Astrocyte (in vitro differentiated cells and primary cell): ENCODE measurements around the gene KCNMA1. TPM values are rescaled to one million over a fixed set of nuclear protein-coding genes. Genes with fewer than 3 reads are reported as not detected.

Experiments
- DNase-seq: peaks from one replicate; pipeline ENCODE4 v3.0.0-alpha.2; 2010; ENCODE audit warnings: low read depth
- FAIRE-seq: peaks from 2 replicates; lab custom pipeline; 2011; peaks lifted over from hg19 to GRCh38; lab: Jason Lieb, UNC
- H2AFZ ChIP-seq: 2 replicates; pipeline ENCODE4 v1.6.0; 2012; ENCODE audit warnings: low read depth, low read length, inconsistent platforms
- H3K27ac ChIP-seq: 2 replicates; pipeline ENCODE4 v1.5.1; 2011; ENCODE audit warnings: low read depth, low read length, inconsistent platforms
- H3K27me3 ChIP-seq: 2 replicates; pipeline ENCODE4 v1.6.0; 2011; ENCODE audit warnings: low read length, inconsistent platforms; ENCODE audit not compliant: insufficient read depth
- H3K36me3 ChIP-seq: 2 replicates; pipeline ENCODE4 v1.5.1; 2011; ENCODE audit warnings: low read length, inconsistent platforms; ENCODE audit not compliant: insufficient read depth
- H3K4me1 ChIP-seq: 2 replicates; pipeline ENCODE4 v1.5.1; 2011; ENCODE audit warnings: low read length, inconsistent platforms; ENCODE audit not compliant: insufficient read depth
- H3K4me2 ChIP-seq: 2 replicates; pipeline ENCODE4 v1.6.0; 2012; ENCODE audit warnings: low read length, inconsistent platforms
- H3K4me3 ChIP-seq: 2 replicates; pipeline ENCODE4 v1.5.1; 2011; ENCODE audit warnings: low read depth, mild to moderate bottlenecking, low read length, inconsistent platforms; ENCODE audit not compliant: insufficient read depth
- H3K79me2 ChIP-seq: 2 replicates; pipeline ENCODE4 v1.6.0; 2012; ENCODE audit warnings: mild to moderate bottlenecking, low read length, inconsistent platforms; ENCODE audit not compliant: insufficient read depth
- H3K9ac ChIP-seq: 2 replicates; pipeline ENCODE4 v1.6.0; 2012; ENCODE audit warnings: mild to moderate bottlenecking, low read length, inconsistent platforms
- H3K9me3 ChIP-seq: 2 replicates; pipeline ENCODE4 v1.5.1; 2012; ENCODE audit warnings: low read depth, mild to moderate bottlenecking, low read length, inconsistent platforms; ENCODE audit not compliant: insufficient read depth
- H4K20me1 ChIP-seq: 2 replicates; pipeline ENCODE4 v1.6.0; 2012; ENCODE audit warnings: low read length, inconsistent platforms; ENCODE audit not compliant: insufficient read depth
- H3K27ac Mint-ChIP-seq: one replicate; pipeline ENCODE4 v1.8.0; 2021; ENCODE audit warnings: mild to moderate bottlenecking, mixed read lengths; ENCODE audit not compliant: unreplicated experiment
- H3K27me3 Mint-ChIP-seq: one replicate; pipeline ENCODE4 v1.8.0; 2021; ENCODE audit warnings: low read depth, mixed read lengths; ENCODE audit not compliant: unreplicated experiment
- H3K36me3 Mint-ChIP-seq: one replicate; pipeline ENCODE4 v1.8.0; 2021; ENCODE audit warnings: low read depth, mixed read lengths; ENCODE audit not compliant: unreplicated experiment
- H3K4me1 Mint-ChIP-seq: one replicate; pipeline ENCODE4 v1.8.0; 2021; ENCODE audit warnings: low read depth, mixed read lengths; ENCODE audit not compliant: unreplicated experiment
- H3K4me3 Mint-ChIP-seq: one replicate; pipeline ENCODE4 v1.8.0; 2021; ENCODE audit warnings: mild to moderate bottlenecking, moderate library complexity, mixed read lengths; ENCODE audit not compliant: unreplicated experiment
- H3K9me3 Mint-ChIP-seq: one replicate; pipeline ENCODE4 v1.8.0; 2021; ENCODE audit warnings: mild to moderate bottlenecking, mixed read lengths; ENCODE audit not compliant: unreplicated experiment
- EZH2 ChIP-seq: IDR thresholded peaks from 2 replicates; pipeline ENCODE4 v1.6.1; 2012; ENCODE audit warnings: mild to moderate bottlenecking, low read length, inconsistent platforms; ENCODE audit not compliant: insufficient read depth
- total RNA-seq: library from RNA; stranded (reverse); gene quantifications from 2 replicates; pipeline ENCODE4 v1.2.1, GENCODE V29; 2021
- TF ChIP-seq, protein P1 (sequence below): IDR thresholded peaks from 2 replicates; pipeline ENCODE4 v1.5.1; 2011; ENCODE audit warnings: low read depth, mild to moderate bottlenecking, inconsistent platforms, low read length, moderate library complexity; ENCODE audit not compliant: insufficient read depth

Gene KCNMA1
- total RNA-seq, 1 donor from 2014 or later: 45.8 TPM

DNA sequence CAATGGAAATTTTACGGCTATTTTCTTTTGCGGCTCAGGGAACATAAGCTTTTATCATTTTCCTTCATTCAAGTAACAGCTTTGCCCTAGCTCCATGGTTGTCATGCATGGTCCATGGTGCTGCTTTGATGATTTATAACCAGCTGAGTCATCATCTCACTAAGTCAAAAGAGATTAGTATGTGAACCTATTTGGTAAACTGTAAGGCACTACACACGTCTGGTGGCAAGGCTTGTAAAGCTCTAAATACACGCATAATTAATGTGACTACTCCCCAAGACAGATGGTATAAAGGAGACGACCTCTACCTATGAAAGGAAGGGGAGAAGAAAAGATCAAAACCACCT, 340.2 kb downstream of the KCNMA1 start:
- H3K36me3 ChIP-seq: no peaks in the 10 kb centered on the region
- H3K27me3 ChIP-seq: no peaks in the 10 kb centered on the region
- no peaks in the 10 kb centered on the region for H4K20me1 ChIP-seq
- Mint-ChIP-seq H3K27ac (no peak overlapping the region), H3K9me3 (peaks cover 2% of the 10 kb centered on the region), H3K4me3 (no peak overlapping the region), H3K27me3 (no peaks in the 10 kb centered on the region), H3K4me1 (peaks cover 42% of the 10 kb centered on the region), H3K36me3 (no peaks in the 10 kb centered on the region)
- no peak overlapping the region for H3K9ac ChIP-seq
- FAIRE-seq (peak; percentile 39), DNase-seq (peak; percentile 72)
- peaks cover 26% of the 10 kb centered on the region for H3K4me1 ChIP-seq
- H3K4me2 ChIP-seq: no peak overlapping the region
- H3K79me2 ChIP-seq: no peaks in the 10 kb centered on the region
- H3K4me3 ChIP-seq: no peak overlapping the region
- no peaks in the 10 kb centered on the region for H3K9me3 ChIP-seq
- TF ChIP-seq, protein P1, sequence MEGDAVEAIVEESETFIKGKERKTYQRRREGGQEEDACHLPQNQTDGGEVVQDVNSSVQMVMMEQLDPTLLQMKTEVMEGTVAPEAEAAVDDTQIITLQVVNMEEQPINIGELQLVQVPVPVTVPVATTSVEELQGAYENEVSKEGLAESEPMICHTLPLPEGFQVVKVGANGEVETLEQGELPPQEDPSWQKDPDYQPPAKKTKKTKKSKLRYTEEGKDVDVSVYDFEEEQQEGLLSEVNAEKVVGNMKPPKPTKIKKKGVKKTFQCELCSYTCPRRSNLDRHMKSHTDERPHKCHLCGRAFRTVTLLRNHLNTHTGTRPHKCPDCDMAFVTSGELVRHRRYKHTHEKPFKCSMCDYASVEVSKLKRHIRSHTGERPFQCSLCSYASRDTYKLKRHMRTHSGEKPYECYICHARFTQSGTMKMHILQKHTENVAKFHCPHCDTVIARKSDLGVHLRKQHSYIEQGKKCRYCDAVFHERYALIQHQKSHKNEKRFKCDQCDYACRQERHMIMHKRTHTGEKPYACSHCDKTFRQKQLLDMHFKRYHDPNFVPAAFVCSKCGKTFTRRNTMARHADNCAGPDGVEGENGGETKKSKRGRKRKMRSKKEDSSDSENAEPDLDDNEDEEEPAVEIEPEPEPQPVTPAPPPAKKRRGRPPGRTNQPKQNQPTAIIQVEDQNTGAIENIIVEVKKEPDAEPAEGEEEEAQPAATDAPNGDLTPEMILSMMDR: no peak
- no peak for TF ChIP-seq EZH2
- H3K27ac ChIP-seq: no peak overlapping the region
- H2AFZ ChIP-seq: no peak overlapping the region

DNA sequence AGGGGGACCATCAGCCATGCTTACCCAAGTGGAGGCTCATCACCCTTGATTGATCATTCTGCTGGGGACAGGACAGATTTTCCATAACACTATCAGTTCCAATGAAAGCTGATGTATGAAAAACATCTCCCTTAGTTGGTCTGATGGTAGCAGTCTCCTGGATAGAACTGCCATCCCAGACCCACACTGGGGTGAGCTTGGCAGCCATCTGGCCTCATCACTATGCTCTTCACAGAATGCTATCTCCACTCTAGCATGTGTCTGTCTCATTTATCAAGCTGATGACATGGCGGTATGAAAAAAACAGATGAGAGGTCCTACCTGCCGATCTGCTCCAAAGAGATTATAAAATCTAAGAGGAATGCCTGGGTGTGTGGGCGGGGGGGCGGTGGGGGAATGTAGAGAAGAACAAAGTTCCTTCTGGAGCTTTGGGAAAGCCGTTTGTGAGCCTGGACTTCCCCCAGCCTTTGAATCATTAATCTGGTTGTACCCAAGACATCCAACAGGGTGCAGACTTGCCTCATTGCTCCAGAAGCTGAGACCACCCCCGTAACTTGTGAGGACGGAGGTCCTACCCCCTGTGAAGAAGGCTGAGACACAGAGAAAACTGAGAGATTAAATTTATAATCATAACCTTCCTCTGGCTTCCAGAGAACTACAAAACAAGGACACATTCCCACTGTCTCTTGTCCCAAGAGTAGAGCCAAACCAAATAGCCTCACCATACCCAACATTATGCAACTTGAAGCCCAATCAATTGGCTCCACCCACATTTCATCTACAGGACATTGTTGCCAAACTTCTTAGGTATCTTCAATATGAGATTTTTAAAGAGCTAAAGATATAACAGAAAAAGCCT, 340.8 kb downstream of the KCNMA1 start:
- H3K4me3 ChIP-seq: no peak overlapping the region
- peaks cover 27% of the 10 kb centered on the region for H3K4me1 ChIP-seq
- H3K36me3 ChIP-seq: no peaks in the 10 kb centered on the region
- no peaks in the 10 kb centered on the region for H3K27me3 ChIP-seq
- Mint-ChIP-seq H3K27ac (no peak overlapping the region), H3K9me3 (peaks cover 2% of the 10 kb centered on the region), H3K27me3 (no peaks in the 10 kb centered on the region), H3K4me1 (peaks cover 47% of the 10 kb centered on the region), H3K36me3 (no peaks in the 10 kb centered on the region), H3K4me3 (no peak overlapping the region)
- no peaks in the 10 kb centered on the region for H3K9me3 ChIP-seq
- DNase-seq: no peak
- no peak overlapping the region for H3K9ac ChIP-seq
- TF ChIP-seq EZH2: no peak
- TF ChIP-seq, protein P1: no peak
- no peaks in the 10 kb centered on the region for H4K20me1 ChIP-seq
- H2AFZ ChIP-seq: no peak overlapping the region
- no peaks in the 10 kb centered on the region for H3K79me2 ChIP-seq
- H3K4me2 ChIP-seq: no peak overlapping the region
- H3K27ac ChIP-seq: no peak overlapping the region
- no peak for FAIRE-seq

DNA sequence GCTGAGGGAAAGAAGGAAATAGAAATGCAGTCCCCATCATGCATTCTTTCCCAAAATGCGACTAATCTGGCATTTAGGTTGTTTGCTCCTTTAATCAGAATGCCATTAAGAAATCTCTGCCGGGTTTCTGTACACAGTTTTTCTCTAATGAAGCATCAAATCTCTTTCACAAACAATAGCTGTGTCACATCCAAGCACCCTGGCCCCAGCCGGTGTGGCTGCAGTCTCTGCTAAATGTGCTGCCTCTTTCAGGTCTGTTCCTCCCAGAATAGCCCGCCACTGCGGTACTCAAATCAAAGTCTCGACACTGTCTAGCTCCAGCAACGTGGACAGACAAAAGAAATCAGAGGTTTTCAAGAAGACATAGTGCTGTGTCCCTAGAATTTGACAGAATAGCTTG, 343.8 kb downstream of the KCNMA1 start:
- DNase-seq (no peak), FAIRE-seq (no peak)
- Histone ChIP-seq H3K4me1 (peaks cover 43% of the 10 kb centered on the region), H2AFZ (no peak overlapping the region), H3K9ac (no peak overlapping the region), H3K27me3 (no peaks in the 10 kb centered on the region), H3K36me3 (no peaks in the 10 kb centered on the region), H3K4me3 (no peak overlapping the region), H3K79me2 (peaks cover 4% of the 10 kb centered on the region), H3K9me3 (no peaks in the 10 kb centered on the region), H3K27ac (peak overlapping the region; percentile 12), H4K20me1 (no peaks in the 10 kb centered on the region), H3K4me2 (no peak overlapping the region)
- H3K4me3 Mint-ChIP-seq: no peak overlapping the region
- TF ChIP-seq, protein P1: no peak
- TF ChIP-seq EZH2: no peak
- H3K4me1 Mint-ChIP-seq: peaks cover 66% of the 10 kb centered on the region
- H3K36me3 Mint-ChIP-seq: no peaks in the 10 kb centered on the region
- peak overlapping the region; percentile 99 for H3K27ac Mint-ChIP-seq
- no peaks in the 10 kb centered on the region for H3K9me3 Mint-ChIP-seq
- no peaks in the 10 kb centered on the region for H3K27me3 Mint-ChIP-seq
